ENCODE data around the gene CFAP44.
"Not testable (repeated sequence)": the region's sequence is repeated elsewhere in the genome, so short reads cannot be mapped to it uniquely, and the experiment has no call there.

CFAP44 gene, protein sequence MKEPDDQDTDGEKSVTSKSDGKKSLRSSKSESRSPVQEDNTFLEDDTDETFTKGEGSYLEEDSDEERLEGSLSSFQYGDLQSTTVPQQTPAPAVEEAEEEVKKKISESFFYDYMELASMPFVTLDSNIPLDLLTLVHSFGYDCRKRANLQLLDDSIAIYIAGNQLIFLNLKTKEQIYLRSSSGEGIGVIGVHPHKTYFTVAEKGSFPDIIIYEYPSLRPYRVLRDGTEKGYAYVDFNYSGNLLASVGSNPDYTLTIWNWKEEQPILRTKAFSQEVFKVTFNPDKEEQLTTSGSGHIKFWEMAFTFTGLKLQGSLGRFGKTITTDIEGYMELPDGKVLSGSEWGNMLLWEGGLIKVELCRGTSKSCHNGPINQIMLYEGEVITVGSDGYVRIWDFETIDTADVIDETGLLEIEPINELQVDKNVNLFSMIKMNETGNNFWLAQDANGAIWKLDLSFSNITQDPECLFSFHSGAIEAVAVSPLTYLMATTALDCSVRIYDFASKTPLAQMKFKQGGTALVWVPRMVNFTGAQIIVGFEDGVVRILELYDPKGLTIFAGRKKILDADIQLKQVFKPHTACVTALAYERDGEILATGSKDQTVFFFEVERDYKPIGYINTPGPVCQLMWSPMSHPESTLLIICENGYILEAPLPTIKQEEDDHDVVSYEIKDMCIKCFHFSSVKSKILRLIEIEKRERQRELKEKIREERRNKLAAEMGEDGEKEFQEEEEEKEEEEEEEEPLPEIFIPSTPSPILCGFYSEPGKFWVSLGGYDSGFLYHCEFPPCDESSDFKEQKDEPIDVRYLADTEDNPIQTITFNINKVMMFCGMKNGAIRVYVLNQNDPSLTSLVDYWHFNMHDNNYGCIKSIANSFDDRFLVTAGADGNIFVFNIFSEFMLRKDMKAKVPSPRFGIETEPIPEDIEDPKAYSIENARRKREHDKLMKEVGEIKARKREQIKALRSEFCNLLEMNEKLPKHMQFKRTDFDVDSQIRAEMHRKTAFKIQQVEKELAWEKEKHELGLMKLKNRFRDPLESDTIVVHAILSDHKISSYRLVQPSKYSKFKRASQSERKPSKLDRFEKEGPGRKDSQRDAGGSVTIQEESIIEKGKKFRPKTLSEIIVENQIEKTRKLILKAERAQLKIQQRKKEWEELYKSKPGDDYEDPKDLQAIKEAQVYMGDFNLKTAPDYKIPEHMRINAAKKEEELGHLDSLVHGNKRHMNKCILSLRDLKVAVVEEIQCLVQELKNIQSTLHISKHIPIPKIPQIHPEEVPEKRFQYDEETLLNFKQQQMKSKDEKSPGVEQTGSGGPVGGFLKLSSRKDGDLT (N-terminal part only)

DNA sequence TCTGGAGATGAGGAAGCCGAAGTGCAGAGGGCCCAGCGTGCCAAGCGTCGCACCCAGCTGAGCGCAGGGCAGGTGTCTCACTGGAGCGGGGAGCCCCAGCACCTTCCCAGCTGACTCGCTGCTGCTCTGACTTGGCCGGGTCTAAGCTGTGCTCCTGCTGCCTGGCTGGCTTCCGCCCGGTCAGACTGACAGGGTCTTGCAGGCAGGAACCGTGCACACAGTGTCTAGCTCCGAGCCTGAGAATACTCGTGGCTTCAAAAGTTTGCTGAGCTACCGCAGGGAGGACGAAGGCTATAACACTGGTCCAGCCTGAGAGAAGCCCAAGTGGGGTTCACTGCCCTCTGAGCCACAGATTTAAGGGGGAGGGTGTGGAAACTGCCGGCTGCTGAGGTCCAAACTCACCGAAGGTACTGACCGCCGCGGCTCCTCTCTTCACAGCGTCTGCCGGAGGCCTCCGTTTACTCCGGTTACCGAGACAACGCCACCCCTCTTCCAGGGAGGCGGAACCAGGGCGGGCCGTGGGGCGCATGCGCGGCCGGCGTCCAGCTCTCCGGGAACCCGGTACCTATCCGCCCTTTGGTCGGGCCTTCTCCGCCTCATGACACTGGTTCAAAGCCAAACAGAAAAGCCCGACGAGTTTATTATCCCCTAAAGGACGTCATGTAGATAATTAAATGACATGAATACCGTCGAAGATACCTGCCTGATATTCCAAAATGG lies at the start of gene CFAP44:
TSS of gene CFAP44 (minus strand) at position 443 of the 720 bp plus-strand sequence. CDS start 7,829 bp downstream, outside the sequence.
- no peak for DNase-seq (ENCODE audit: low read depth, low spot score)

- no peak for DNase-seq (ENCODE audit: low read depth, low spot score)
Measured at GRCh38 chr3:113485161-113485609, 43.9 kb upstream of the CFAP44 start.

- DNase-seq (ENCODE audit: low read depth, low spot score): no peak
Measured at GRCh38 chr3:113468539-113468938, 27.2 kb upstream of the CFAP44 start.

DNA sequence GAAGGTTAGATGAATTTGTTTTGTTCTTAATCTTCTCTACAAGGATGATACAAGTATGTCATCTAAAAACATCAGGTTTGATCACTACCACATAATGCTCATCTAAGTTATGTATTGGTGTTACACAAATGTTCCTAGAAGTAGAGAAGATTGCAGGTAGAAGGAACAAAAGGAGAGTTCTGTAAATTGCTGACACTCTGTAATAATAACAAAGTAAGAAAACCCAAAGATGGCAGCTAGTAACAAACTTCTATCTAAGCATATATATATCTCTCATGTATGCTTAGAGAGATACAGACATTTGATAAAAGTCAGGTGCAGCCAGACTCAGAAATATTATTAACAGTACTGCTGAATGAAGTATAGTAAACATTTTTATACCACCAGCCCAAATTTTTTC lies 20.2 kb upstream of the CFAP44 start:
- no peak for DNase-seq (ENCODE audit: low read depth, low spot score)

GRCh38 chr3:113458554-113458953 lies 17.3 kb upstream of the CFAP44 start:
- DNase-seq (ENCODE audit: low read depth, low spot score): not testable (repeated sequence)

DNA sequence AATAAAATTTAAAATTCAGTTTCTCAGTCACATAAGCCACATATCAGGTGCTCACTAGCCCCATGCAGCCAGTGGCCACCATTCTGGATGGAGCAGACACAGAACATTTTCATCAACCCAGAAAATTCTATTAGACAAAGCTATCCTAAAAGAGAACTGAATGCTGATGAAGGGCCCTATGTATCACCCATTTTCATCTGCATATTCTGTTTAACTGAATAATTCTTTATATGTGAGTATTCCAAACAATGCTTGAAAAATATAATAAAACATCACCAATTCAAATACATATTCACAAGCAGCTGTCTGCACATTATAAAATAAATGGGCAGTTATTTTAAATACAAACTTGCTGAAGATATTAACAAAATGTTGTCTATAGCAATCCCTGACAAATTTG lies 14.2 kb upstream of the CFAP44 start:
- DNase-seq (ENCODE audit: low read depth, low spot score): no peak

- no peak for DNase-seq (ENCODE audit: low read depth, low spot score)
Measured at GRCh38 chr3:113454630-113455029, 13.3 kb upstream of the CFAP44 start.

- DNase-seq (ENCODE audit: low read depth, low spot score): no peak
Measured at GRCh38 chr3:113454057-113454456, 12.8 kb upstream of the CFAP44 start.

DNA sequence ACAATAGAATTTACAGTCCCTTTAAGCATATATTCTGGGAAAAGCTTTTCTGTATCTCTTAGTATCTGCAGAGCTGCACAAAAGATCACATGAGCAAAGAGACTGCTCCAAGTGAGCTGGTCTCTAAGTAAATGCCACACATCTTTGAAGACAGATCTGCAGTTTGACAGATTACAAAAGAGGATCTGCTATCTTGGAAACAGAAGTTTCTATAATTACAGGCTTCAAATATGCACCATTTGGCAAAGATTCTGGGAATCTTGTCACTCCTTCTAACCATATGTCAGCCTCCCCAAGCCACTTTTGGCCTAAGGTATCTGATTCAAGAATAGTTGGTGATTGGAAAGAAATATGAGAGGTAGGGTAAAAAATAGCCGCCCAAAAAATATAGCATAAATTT lies 9.6 kb upstream of the CFAP44 start:
- DNase-seq (ENCODE audit: low read depth, low spot score): no peak

DNA sequence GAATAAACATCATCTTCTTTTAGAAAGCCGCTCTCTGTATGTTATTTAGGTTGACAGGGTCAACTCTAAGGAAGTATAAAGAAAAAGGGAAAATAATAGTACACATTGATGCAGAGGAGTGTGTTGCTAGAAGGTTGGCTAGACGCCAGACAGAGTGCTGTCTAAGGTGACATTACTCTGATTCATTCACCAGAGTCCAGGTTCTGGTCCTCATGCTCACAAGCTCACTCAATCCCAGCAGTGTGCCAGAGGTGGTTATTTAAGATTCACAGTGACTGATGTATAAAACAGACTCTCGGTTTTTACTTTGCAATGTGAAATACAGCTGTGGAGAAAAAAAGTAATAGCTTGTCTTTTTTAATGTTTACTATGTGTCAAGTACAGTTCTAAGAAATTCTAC lies 1.7 kb downstream of the CFAP44 start:
- DNase-seq (ENCODE audit: low read depth, low spot score): no peak

DNA sequence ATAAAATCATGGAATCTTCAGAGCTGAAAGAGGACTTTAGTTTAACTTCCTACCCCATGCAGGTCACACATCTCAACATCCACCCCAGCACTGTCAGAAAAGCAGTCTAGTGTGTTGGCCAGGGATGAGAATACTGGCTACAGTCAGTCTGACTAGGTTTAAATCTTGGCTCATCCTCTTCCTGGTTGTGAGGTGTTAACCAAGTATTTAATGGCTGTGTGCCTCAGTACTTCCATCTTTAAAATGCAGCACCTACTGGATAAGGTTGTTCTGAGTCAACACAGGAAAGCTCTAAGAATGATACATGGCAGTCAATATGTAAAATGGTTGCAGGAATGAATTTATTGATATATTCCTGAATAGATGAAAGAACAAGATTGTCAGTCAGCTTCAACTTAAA lies 3.1 kb downstream of the CFAP44 start:
- DNase-seq (ENCODE audit: low read depth, low spot score): no peak

DNA sequence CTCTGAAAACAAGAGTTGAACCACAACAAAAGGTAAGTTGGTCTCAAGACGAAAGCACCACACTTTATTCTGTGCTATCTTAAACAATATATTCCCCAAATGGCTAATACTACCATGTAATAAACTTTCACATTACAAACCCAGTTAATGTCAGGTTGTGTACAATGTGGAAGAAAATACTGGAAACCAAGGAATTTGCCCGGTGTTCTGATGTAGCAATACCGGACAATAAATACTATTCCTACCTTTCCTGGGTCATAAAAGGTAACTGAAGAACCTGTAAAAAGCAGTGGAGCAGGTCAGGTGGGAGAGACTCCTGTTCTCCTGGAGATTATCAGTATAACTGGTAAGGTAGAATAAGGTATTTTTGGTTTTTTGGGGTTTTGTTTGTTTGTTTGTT lies 3.9 kb downstream of the CFAP44 start:
- DNase-seq (ENCODE audit: low read depth, low spot score): no peak

DNA sequence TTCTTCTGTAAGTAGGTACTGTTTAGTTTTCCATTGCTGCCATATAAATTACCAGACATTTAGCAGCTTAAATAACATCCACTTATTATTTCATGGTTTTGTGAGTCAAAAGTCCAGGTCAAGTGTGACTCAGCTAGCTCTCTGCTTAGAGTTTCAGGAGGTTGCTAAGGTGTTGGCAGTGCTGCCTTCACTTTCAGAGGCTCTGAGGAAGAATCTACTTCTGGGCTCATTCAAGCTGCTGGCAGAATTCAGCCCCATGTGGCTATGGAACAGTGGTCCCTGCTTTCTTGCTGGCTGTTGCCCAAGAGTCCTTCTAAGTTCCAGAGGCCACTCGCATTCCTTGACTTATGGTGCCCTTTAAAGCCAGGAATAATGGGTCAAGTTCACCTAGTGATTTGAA lies 4.5 kb downstream of the CFAP44 start:
- DNase-seq (ENCODE audit: low read depth, low spot score): no peak

GRCh38 chr3:113431811-113432210 lies 9.5 kb downstream of the CFAP44 start:
- no peak for DNase-seq (ENCODE audit: low read depth, low spot score)

- DNase-seq (ENCODE audit: low read depth, low spot score): no peak
Measured at GRCh38 chr3:113428581-113428980, 12.7 kb downstream of the CFAP44 start.

DNA sequence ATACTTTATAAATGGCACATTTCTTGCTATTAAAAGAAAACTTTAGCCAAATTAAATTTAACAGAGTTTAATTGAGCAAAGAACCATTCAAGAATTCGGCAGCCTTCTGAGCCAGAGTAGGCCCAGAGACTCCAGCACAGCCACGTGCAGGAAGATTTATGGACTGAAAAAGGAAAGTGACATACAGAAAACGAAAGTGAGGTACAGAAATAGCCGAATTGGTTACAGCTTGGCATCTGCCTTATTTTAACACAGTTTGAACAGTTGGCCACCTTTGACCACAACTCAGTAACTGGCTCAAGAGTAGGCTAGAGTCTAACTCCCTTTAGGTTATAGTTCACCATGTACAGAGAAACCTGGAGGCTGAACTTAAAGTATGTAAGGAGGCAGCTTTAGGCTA lies 17.6 kb downstream of the CFAP44 start:
- no peak for DNase-seq (ENCODE audit: low read depth, low spot score)

DNA sequence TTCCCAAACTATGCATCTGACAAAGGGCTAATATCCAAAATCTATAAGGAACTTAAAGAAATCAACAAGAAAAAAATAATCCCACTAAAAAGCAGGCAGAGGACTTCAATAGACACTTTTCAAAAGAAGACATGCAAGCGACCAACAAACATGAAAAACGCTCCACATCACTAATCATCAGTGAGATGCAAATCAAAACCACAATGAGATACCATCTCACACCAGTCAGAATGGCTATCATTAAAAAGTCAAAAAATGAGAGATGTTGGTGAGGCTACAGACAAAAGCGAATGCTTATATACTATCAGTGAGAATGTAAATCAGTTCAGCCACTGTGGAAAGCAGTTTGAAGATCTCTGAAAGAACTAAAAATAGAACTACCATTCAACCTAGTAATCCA lies 20.2 kb downstream of the CFAP44 start:
- no peak for DNase-seq (ENCODE audit: low read depth, low spot score)

- DNase-seq (ENCODE audit: low read depth, low spot score): no peak
Measured at GRCh38 chr3:113409676-113410075, 31.6 kb downstream of the CFAP44 start.

- no peak for DNase-seq (ENCODE audit: low read depth, low spot score)
Measured at GRCh38 chr3:113405180-113405579, 36.1 kb downstream of the CFAP44 start.

DNA sequence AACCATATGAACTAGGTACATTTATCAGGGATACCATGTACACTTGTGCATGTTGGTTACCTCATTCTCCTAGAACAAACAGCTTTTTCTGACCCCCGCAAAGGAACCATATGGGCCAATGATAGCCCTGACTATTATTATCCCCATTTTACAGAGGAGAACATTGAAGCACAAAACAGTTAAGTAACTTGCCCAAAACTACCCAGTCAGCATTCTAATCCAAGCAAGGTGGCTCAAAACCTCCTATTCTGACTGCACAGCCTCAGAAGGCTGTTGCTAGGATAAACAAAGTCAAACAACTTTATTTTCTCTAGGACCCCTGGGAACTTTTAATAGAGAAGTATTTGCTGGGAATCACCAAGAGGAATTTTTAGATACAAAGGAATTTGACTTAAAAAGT lies 36.7 kb downstream of the CFAP44 start:
- DNase-seq (ENCODE audit: low read depth, low spot score): no peak

All from iPS DF 19.7 (cell line).